Measurements from ENCODE around the gene KIF16B.

KIF16B gene

GRCh38 chr20:16387666-16388065, 185.6 kb downstream of the KIF16B start:
- Histone ChIP-seq H3K4me1 (no peaks in the 10 kb centered on the region), H3K9ac (no peak overlapping the region), H3K27me3 (ENCODE audit: control insufficient read depth, insufficient read depth, low read length) (no peaks in the 10 kb centered on the region), H3K4me2 (ENCODE audit: low read length) (no peak overlapping the region), H3K36me3 (ENCODE audit: control insufficient read depth, insufficient read depth, low read length) (no peaks in the 10 kb centered on the region), H3K4me3 (ENCODE audit: low read depth, low read length) (no peak overlapping the region), H3K27ac (no peak overlapping the region), H3K79me2 (peaks cover 5% of the 10 kb centered on the region), H2AFZ (no peak overlapping the region), H3K9me3 (ENCODE audit: control insufficient read depth, low read length) (no peaks in the 10 kb centered on the region)
- TF ChIP-seq CTCF (IDR thresholded peaks at IDR 0.05) = no peak

GRCh38 chr20:16385891-16386290, 187.4 kb downstream of the KIF16B start:
- Histone ChIP-seq H3K9me3 (ENCODE audit: control insufficient read depth, low read length) (no peaks in the 10 kb centered on the region), H3K4me2 (ENCODE audit: low read length) (no peak overlapping the region), H3K36me3 (ENCODE audit: control insufficient read depth, insufficient read depth, low read length) (no peaks in the 10 kb centered on the region), H3K27ac (no peak overlapping the region), H2AFZ (no peak overlapping the region), H3K4me1 (no peaks in the 10 kb centered on the region), H3K4me3 (ENCODE audit: low read depth, low read length) (no peak overlapping the region), H3K79me2 (peaks cover 2% of the 10 kb centered on the region), H3K9ac (no peak overlapping the region), H3K27me3 (ENCODE audit: control insufficient read depth, insufficient read depth, low read length) (no peaks in the 10 kb centered on the region)
- no peak for TF ChIP-seq CTCF (IDR thresholded peaks at IDR 0.05)

GRCh38 chr20:16385462-16385861, 187.8 kb downstream of the KIF16B start:
- Histone ChIP-seq H3K79me2 (no peaks in the 10 kb centered on the region), H3K4me3 (ENCODE audit: low read depth, low read length) (no peak overlapping the region), H3K4me1 (no peaks in the 10 kb centered on the region), H3K36me3 (ENCODE audit: control insufficient read depth, insufficient read depth, low read length) (no peaks in the 10 kb centered on the region), H3K27me3 (ENCODE audit: control insufficient read depth, insufficient read depth, low read length) (no peaks in the 10 kb centered on the region), H3K4me2 (ENCODE audit: low read length) (no peak overlapping the region), H3K27ac (no peak overlapping the region), H3K9ac (no peak overlapping the region), H3K9me3 (ENCODE audit: control insufficient read depth, low read length) (no peaks in the 10 kb centered on the region), H2AFZ (no peak overlapping the region)
- TF ChIP-seq CTCF (IDR thresholded peaks at IDR 0.05) = no peak

GRCh38 chr20:16381444-16381843, 191.8 kb downstream of the KIF16B start:
- Histone ChIP-seq H3K4me2 (ENCODE audit: low read length) (no peak overlapping the region), H3K27ac (no peak overlapping the region), H2AFZ (no peak overlapping the region), H3K9me3 (ENCODE audit: control insufficient read depth, low read length) (no peaks in the 10 kb centered on the region), H3K79me2 (no peaks in the 10 kb centered on the region), H3K36me3 (ENCODE audit: control insufficient read depth, insufficient read depth, low read length) (no peaks in the 10 kb centered on the region), H3K4me3 (ENCODE audit: low read depth, low read length) (no peak overlapping the region), H3K9ac (no peak overlapping the region), H3K4me1 (no peaks in the 10 kb centered on the region), H3K27me3 (ENCODE audit: control insufficient read depth, insufficient read depth, low read length) (no peaks in the 10 kb centered on the region)
- TF ChIP-seq CTCF (IDR thresholded peaks at IDR 0.05) = no peak

GRCh38 chr20:16378712-16379370, 194.4 kb downstream of the KIF16B start:
- H3K36me3 ChIP-seq (ENCODE audit: control insufficient read depth, insufficient read depth, low read length) = no peaks in the 10 kb centered on the region
- H3K79me2 ChIP-seq = no peaks in the 10 kb centered on the region
- H3K9ac ChIP-seq = no peak overlapping the region
- no peak overlapping the region for H3K27ac ChIP-seq
- H3K27me3 ChIP-seq (ENCODE audit: control insufficient read depth, insufficient read depth, low read length) = no peaks in the 10 kb centered on the region
- TF ChIP-seq CTCF (IDR thresholded peaks at IDR 0.05) = no peak
- no peaks in the 10 kb centered on the region for H3K4me1 ChIP-seq
- no peak overlapping the region for H3K4me2 ChIP-seq (ENCODE audit: low read length)
- no peak overlapping the region for H3K4me3 ChIP-seq (ENCODE audit: low read depth, low read length)
- H2AFZ ChIP-seq = no peak overlapping the region
- H3K9me3 ChIP-seq (ENCODE audit: control insufficient read depth, low read length) = no peaks in the 10 kb centered on the region

Data from parathyroid adenoma (tissue), 2 donors.